ENCODE measurements around the gene STX1B.

DNA sequence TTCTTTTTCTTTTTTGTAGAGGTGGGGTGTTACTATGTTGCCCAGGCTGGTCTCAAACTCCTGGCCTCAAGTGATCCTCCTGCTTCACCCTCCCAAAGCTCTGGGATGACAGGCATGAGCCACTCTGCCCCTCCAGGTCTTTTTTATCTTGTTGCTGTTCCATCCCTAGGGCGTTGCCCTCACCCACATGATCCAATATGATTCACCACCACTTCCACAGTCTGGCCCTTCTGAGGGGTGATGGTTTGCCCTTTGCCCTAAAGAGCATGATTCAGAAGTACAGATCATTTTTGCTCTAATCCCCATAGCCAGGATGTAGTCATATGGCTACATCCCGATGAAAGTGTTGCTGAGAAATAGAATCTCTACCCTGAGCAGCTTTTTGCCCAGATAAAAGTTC, 41.7 kb upstream of the STX1B start:
- TF ChIP-seq, protein P1, sequence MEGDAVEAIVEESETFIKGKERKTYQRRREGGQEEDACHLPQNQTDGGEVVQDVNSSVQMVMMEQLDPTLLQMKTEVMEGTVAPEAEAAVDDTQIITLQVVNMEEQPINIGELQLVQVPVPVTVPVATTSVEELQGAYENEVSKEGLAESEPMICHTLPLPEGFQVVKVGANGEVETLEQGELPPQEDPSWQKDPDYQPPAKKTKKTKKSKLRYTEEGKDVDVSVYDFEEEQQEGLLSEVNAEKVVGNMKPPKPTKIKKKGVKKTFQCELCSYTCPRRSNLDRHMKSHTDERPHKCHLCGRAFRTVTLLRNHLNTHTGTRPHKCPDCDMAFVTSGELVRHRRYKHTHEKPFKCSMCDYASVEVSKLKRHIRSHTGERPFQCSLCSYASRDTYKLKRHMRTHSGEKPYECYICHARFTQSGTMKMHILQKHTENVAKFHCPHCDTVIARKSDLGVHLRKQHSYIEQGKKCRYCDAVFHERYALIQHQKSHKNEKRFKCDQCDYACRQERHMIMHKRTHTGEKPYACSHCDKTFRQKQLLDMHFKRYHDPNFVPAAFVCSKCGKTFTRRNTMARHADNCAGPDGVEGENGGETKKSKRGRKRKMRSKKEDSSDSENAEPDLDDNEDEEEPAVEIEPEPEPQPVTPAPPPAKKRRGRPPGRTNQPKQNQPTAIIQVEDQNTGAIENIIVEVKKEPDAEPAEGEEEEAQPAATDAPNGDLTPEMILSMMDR (IDR thresholded peaks at IDR 0.05; ENCODE audit: insufficient read depth, low read depth, low read length), result no peak
- no peak for TF ChIP-seq EZH2 (IDR thresholded peaks at IDR 0.05; ENCODE audit: insufficient read depth, low read length)

All from astrocyte (in vitro differentiated cells and primary cell).